22Rv1 (cell line): ENCODE results near the gene UNC79.

Experiments
- ZFX ChIP-seq: fragments of 450-650 bp; IDR thresholded peaks from 2 replicates; pipeline ENCODE4 v1.6.1; 2017; ENCODE audit warnings: antibody characterized with exemption, borderline replicate concordance
- TF ChIP-seq, protein P1 (sequence below): fragments of 450-650 bp; IDR thresholded peaks from 2 replicates; pipeline ENCODE4 v1.5.1; 2017; ENCODE audit warnings: mild to moderate bottlenecking

DNA sequence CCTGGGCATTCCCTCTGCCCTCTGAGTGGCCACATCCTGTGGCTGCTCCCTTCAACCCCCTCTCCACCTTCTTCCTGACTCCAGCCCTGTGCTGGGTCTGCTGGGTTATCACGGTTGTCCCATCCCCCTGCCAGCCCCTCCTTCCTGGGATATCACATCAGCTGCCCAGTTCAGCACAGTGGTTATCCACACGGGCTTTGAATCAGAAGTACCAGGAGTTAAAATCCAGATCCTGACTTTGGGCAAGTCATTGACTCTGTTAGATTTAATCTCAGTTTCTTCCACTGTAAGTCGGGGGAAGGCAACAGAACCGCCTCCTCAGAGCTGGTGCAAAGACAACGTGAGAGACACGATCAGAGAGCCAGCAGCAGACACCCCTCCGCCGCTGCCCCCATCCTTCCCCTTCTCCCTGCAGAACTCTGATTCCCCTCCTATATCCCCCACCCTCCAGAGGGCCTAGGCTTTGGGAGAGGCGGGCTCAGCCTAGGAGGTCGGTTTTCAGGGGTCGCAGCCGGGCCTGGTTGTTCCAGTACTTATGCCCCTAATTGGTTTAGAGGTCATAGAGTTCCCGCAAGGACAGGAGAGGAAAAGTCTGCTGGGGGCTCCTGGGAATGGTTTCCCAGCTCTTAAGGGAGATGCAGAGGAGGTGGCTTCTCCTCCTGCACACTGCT lies 315.0 kb downstream of the UNC79 start:
- TF ChIP-seq, protein P1, sequence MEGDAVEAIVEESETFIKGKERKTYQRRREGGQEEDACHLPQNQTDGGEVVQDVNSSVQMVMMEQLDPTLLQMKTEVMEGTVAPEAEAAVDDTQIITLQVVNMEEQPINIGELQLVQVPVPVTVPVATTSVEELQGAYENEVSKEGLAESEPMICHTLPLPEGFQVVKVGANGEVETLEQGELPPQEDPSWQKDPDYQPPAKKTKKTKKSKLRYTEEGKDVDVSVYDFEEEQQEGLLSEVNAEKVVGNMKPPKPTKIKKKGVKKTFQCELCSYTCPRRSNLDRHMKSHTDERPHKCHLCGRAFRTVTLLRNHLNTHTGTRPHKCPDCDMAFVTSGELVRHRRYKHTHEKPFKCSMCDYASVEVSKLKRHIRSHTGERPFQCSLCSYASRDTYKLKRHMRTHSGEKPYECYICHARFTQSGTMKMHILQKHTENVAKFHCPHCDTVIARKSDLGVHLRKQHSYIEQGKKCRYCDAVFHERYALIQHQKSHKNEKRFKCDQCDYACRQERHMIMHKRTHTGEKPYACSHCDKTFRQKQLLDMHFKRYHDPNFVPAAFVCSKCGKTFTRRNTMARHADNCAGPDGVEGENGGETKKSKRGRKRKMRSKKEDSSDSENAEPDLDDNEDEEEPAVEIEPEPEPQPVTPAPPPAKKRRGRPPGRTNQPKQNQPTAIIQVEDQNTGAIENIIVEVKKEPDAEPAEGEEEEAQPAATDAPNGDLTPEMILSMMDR: no peak
- no peak for TF ChIP-seq ZFX
